Small intestine (tissue), 7 donors: ENCODE results near the gene FNDC3B. TPM values are rescaled to one million over a fixed set of nuclear protein-coding genes. Genes with fewer than 3 reads are reported as not detected.

Experiments
- DNase-seq, 2 donors: peaks; one replicate each; pipeline versions ENCODE4 v3.0.0 to v3.0.0-alpha.2; 2013
- FAIRE-seq: peaks from 2 replicates; lab custom pipeline; 2012; peaks lifted over from hg19 to GRCh38; lab: Jason Lieb, UNC
- H3K27ac ChIP-seq, 3 donors: one replicate each; pipeline ENCODE4 v1.5.1; 2013; ENCODE audit warnings: low read length in 2 of 3, mild to moderate bottlenecking in 2 of 3, control low read depth in 1 of 3, inconsistent platforms in 1 of 3, low read depth in 1 of 3, moderate library complexity in 1 of 3
- H3K27me3 ChIP-seq, 3 donors: one replicate each; pipeline ENCODE4 v1.6.1; 2013; ENCODE audit warnings: low read length in 3 of 3, inconsistent platforms in 1 of 3; ENCODE audit not compliant: control insufficient read depth in 3 of 3, insufficient read depth in 3 of 3
- H3K36me3 ChIP-seq, 3 donors: one replicate each; pipeline ENCODE4 v1.6.1; 2013; ENCODE audit warnings: low read length in 3 of 3, inconsistent platforms in 1 of 3, low read depth in 1 of 3, mild to moderate bottlenecking in 1 of 3, moderate library complexity in 1 of 3; ENCODE audit not compliant: control insufficient read depth in 3 of 3, insufficient read depth in 2 of 3
- H3K4me1 ChIP-seq, 3 donors: one replicate each; pipeline ENCODE4 v1.6.1; 2013; ENCODE audit warnings: low read length in 2 of 3, inconsistent platforms in 1 of 3, low read depth in 1 of 3, mild to moderate bottlenecking in 1 of 3, moderate library complexity in 1 of 3; ENCODE audit not compliant: control insufficient read depth in 3 of 3, insufficient read depth in 2 of 3
- H3K4me3 ChIP-seq, 3 donors: one replicate each; pipeline ENCODE4 v1.5.1; 2013; ENCODE audit warnings: low read length in 3 of 3, control low read depth in 1 of 3, inconsistent platforms in 1 of 3, low read depth in 1 of 3, mild to moderate bottlenecking in 1 of 3, moderate library complexity in 1 of 3
- H3K9me3 ChIP-seq, 2 donors: one replicate each; pipeline ENCODE4 v1.6.1; 2013; ENCODE audit warnings: low read depth in 1 of 2, low read length in 1 of 2; ENCODE audit not compliant: control insufficient read depth in 2 of 2, insufficient read depth in 1 of 2
- WGBS, 3 donors: extraction: QIAGEN DNeasy Blood & Tissue Kit; methylation state at CpG; one replicate each; pipeline ENCODE4 v1.1.7; 2013; 5-methylcytosine and 5-hydroxymethylcytosine counted together
- polyA plus RNA-seq, 4 donors: library from polyadenylated mRNA; stranded (reverse) in 3 of 4; unstranded in 1 of 4; fragments of 200-250 nt in 3 of 4; fragments of 120-200 nt in 1 of 4; gene quantifications; one replicate each; pipeline versions ENCODE4 v1.2.1 to v1.2.3, GENCODE V29; 2013
- donor health status: healthy with polysubstance abuse.
- donor health status: control.
- donor health status: control.
- donor health status: Bipolar disorder and iron deficiency.
- donor health status: healthy.

The FNDC3B gene
- polyA plus RNA-seq, 4 donors: 6.0 to 24.7 (median 10.1) TPM

- FAIRE-seq (no peak), DNase-seq (no peak)
- H3K36me3 ChIP-seq: peaks cover 0 to 3% (median 0%) of the 10 kb centered on the region in 3 donors
- no peaks in the 10 kb centered on the region for H3K27me3 ChIP-seq
- peaks cover 3 to 50% (median 29%) of the 10 kb centered on the region in 3 donors for H3K4me1 ChIP-seq
- no peak overlapping the region for H3K4me3 ChIP-seq
- H3K27ac ChIP-seq: no peak overlapping the region
- 76 to 93% (median 88%) methylated on average over 7 of the region's 7 CpGs for WGBS, 3 donors
- H3K9me3 ChIP-seq: peaks cover 0 to 4% of the 10 kb centered on the region in 2 donors
Observed at GRCh38 chr3:172063456-172064432, 24.4 kb downstream of the FNDC3B start.

GRCh38 chr3:172065527-172065926 is 26.1 kb downstream of the FNDC3B start:
- Histone ChIP-seq H3K27me3 (no peaks in the 10 kb centered on the region), H3K36me3 (peaks cover 0 to 3% (median 0%) of the 10 kb centered on the region in 3 donors), H3K27ac (peak overlapping the region in 2 of 3 donors; percentile 29 to 85), H3K4me1 (peaks cover 3 to 50% (median 27%) of the 10 kb centered on the region in 3 donors), H3K9me3 (peaks cover 0 to 4% of the 10 kb centered on the region in 2 donors), H3K4me3 (no peak overlapping the region)
- WGBS, 3 donors: 6 to 24% (median 14%) methylated on average over 1 of the region's 1 CpG
- no peak for DNase-seq
- no peak for FAIRE-seq

GRCh38 chr3:172065967-172066762 is 26.8 kb downstream of the FNDC3B start:
- H3K4me1 ChIP-seq: peaks cover 3 to 47% (median 26%) of the 10 kb centered on the region in 3 donors
- H3K27me3 ChIP-seq: no peaks in the 10 kb centered on the region
- peaks cover 0 to 4% of the 10 kb centered on the region in 2 donors for H3K9me3 ChIP-seq
- 25 to 41% (median 31%) methylated on average over 7 of the region's 7 CpGs for WGBS, 3 donors
- H3K36me3 ChIP-seq: peaks cover 0 to 3% (median 0%) of the 10 kb centered on the region in 3 donors
- FAIRE-seq (no peak), DNase-seq (peak; percentile 73 to 86)
- peak overlapping the region; percentile 9 to 85 (median 72) for H3K27ac ChIP-seq
- H3K4me3 ChIP-seq: no peak overlapping the region

- Histone ChIP-seq H3K4me3 (no peak overlapping the region), H3K27me3 (no peaks in the 10 kb centered on the region), H3K27ac (peak overlapping the region; percentile 11 to 85 (median 42)), H3K9me3 (peaks cover 0 to 4% of the 10 kb centered on the region in 2 donors), H3K4me1 (peaks cover 7 to 47% (median 27%) of the 10 kb centered on the region in 3 donors), H3K36me3 (peaks cover 0 to 3% (median 0%) of the 10 kb centered on the region in 3 donors)
- FAIRE-seq (no peak), DNase-seq (peak; percentile 27 to 42)
- 25 to 57% (median 39%) methylated on average over 7 of the region's 7 CpGs for WGBS, 3 donors
Observed at GRCh38 chr3:172066880-172067796, 27.8 kb downstream of the FNDC3B start.

GRCh38 chr3:172067837-172068440 is 28.6 kb downstream of the FNDC3B start:
- peaks cover 0 to 4% of the 10 kb centered on the region in 2 donors for H3K9me3 ChIP-seq
- no peak overlapping the region for H3K4me3 ChIP-seq
- peaks cover 9 to 49% (median 31%) of the 10 kb centered on the region in 3 donors for H3K4me1 ChIP-seq
- peak overlapping the region in 2 of 3 donors; percentile 42 to 85 for H3K27ac ChIP-seq
- peaks cover 0 to 3% (median 0%) of the 10 kb centered on the region in 3 donors for H3K36me3 ChIP-seq
- H3K27me3 ChIP-seq: no peaks in the 10 kb centered on the region
- WGBS, 3 donors: 66 to 82% (median 73%) methylated on average over 6 of the region's 6 CpGs
- DNase-seq: no peak
- no peak for FAIRE-seq

GRCh38 chr3:172068977-172069376 is 29.6 kb downstream of the FNDC3B start:
- peaks cover 9 to 55% (median 32%) of the 10 kb centered on the region in 3 donors for H3K4me1 ChIP-seq
- no peaks in the 10 kb centered on the region for H3K27me3 ChIP-seq
- no peak overlapping the region for H3K4me3 ChIP-seq
- 73 to 78% (median 75%) methylated on average over 4 of the region's 4 CpGs for WGBS, 3 donors
- no peak overlapping the region for H3K27ac ChIP-seq
- DNase-seq (no peak), FAIRE-seq (no peak)
- peaks cover 0 to 1% (median 0%) of the 10 kb centered on the region in 3 donors for H3K36me3 ChIP-seq
- H3K9me3 ChIP-seq: peaks cover 0 to 2% of the 10 kb centered on the region in 2 donors

GRCh38 chr3:172069478-172069877 is 30.1 kb downstream of the FNDC3B start:
- H3K4me3 ChIP-seq: no peak overlapping the region
- H3K27ac ChIP-seq: no peak overlapping the region
- no peak for DNase-seq
- H3K4me1 ChIP-seq: peaks cover 9 to 58% (median 32%) of the 10 kb centered on the region in 3 donors
- no peak for FAIRE-seq
- H3K36me3 ChIP-seq: peaks cover 0 to 2% (median 0%) of the 10 kb centered on the region in 3 donors
- no peaks in the 10 kb centered on the region for H3K27me3 ChIP-seq
- 84 to 91% (median 89%) methylated on average over 3 of the region's 3 CpGs for WGBS, 3 donors
- no peaks in the 10 kb centered on the region for H3K9me3 ChIP-seq
